ENCODE measurements around the gene ATRN.
"Not testable (repeated sequence)": the region's sequence is repeated elsewhere in the genome, so short reads cannot be mapped to it uniquely, and the experiment has no call there.

The ATRN gene

GRCh38 chr20:3515379-3516170 is 44.8 kb downstream of the ATRN start:
- no peak for DNase-seq (ENCODE audit: low spot score)

- DNase-seq (ENCODE audit: low spot score) = no peak
These were observed 51.3 kb downstream of the ATRN start for GRCh38 chr20:3521852-3522740.

DNA sequence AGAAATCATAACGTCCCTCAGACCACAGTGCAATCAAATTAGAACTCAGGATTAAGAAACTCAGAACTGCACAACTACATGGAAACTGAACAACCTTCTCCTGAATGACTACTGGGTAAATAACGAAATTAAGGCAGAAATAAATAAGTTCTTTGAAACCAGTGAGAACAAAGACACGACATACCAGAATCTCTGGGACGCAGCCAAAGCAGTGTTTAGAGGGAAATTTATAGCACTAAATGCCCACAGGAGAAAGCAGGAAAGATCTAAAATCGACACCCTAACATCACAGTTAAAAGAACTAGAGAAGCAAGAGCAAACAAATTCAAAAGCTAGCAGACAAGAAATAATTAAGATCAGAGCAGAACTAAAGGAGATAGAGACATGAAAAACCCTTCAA is 53.9 kb downstream of the ATRN start:
- not testable (repeated sequence) for DNase-seq (ENCODE audit: low spot score)

- DNase-seq (ENCODE audit: low spot score) = no peak
These were observed 61.3 kb downstream of the ATRN start for GRCh38 chr20:3532089-3532615.

GRCh38 chr20:3537733-3538132 is 66.9 kb downstream of the ATRN start:
- DNase-seq (ENCODE audit: low spot score) = not testable (repeated sequence)

DNA sequence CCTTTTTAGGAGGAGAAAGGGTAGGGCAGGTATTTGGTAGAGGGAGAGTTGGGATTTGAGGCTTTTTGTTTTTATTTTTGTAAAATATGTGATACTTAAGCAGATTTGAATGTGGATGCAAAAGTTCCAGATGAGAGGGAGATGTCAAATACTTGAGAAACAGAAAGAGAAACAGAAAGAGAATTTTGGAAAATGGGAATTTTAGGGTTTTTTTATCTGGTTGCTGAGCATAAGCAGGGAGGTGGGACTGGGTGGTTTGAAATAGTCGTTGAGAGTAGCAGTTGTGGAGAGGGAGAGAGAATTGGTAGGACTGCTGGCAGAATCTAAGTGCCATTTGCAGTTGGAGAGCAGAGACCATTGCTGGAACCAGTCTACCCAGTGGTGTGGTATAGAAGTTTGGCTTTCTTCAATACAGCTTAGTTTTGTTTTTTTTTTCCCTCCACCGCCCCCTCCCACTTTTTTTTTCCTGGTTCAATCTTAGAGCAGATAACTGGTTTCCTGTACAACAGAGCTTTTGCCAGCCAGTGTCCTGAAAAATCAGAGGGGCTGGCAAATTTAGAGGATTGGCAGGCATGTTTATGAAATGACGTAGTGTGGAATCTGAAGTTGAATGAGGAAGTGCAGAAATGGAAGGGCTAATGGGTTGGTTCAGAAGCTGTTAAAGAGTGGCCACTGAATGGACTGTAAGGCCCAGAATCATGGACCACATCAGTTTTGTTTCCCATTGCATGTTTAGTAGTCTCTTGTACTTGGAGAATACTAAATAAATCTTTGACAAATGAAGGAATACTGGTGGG is 68.7 kb downstream of the ATRN start:
- DNase-seq (ENCODE audit: low spot score) = no peak

GRCh38 chr20:3541887-3542721 is 71.3 kb downstream of the ATRN start:
- no peak for DNase-seq (ENCODE audit: low spot score)

GRCh38 chr20:3543901-3544507 is 73.2 kb downstream of the ATRN start:
- no peak for DNase-seq (ENCODE audit: low spot score)

DNA sequence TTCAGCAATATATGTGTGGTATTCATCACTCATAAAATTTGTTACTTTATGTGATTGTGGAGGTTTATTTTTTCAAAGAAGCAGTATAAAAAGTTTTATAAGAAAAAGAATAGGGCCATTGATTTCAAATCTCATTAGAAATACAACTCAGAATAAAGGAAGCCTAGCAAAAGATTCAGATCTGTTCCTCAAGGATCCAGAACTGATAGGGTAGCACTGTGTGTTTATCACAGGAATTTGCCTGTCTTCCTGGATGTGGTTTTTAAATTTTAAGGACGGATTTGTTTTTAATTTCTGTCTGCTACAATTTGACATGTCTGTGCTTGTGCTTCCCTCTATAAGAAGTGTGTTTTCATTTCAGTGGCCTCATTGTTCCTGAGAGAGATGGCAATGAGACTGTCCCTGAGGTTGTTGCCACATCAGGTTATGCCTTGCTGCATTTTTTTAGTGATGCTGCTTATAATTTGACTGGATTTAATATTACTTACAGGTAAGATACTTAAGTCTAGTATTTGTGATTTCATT is 74.6 kb downstream of the ATRN start:
- DNase-seq (ENCODE audit: low spot score) = no peak

DNA sequence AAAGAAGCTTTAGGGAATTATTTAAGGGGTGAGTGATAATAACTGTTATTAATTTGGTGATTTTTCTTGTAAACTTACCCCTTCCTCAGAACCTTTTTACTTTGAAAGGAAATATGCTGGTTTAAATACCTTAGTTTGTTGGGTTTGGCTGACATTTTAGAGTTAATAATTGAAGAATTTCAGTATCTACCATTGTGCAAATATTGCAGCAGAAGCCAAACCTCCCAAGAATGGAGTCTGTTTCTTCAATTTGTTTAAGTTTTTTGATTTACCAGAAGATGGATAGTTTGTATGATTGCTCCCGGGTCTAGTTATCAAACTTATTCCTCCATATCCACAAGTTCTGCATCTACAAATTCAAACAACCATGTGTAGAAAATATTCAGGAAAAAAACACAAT is 77.1 kb downstream of the ATRN start:
- DNase-seq (ENCODE audit: low spot score) = no peak

DNA sequence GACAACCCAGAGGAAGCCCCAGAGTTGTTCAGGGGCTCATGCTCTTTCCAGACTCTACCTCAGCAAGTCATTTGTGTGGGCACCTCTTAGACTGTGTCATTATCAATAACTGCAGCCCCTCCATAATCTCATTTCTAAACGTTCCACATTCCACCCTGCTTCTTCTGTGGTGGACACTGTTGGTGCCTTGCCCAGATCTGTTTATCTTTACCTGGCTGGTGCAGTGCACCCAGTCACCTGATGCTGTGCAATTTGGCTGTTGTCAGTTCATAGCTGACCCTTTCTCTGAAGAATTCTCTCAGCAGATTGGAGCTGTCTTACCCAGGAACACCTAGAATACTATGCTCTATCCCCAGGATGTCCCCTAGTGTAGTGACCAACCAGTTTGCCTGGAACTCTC is 80.0 kb downstream of the ATRN start:
- no peak for DNase-seq (ENCODE audit: low spot score)

DNA sequence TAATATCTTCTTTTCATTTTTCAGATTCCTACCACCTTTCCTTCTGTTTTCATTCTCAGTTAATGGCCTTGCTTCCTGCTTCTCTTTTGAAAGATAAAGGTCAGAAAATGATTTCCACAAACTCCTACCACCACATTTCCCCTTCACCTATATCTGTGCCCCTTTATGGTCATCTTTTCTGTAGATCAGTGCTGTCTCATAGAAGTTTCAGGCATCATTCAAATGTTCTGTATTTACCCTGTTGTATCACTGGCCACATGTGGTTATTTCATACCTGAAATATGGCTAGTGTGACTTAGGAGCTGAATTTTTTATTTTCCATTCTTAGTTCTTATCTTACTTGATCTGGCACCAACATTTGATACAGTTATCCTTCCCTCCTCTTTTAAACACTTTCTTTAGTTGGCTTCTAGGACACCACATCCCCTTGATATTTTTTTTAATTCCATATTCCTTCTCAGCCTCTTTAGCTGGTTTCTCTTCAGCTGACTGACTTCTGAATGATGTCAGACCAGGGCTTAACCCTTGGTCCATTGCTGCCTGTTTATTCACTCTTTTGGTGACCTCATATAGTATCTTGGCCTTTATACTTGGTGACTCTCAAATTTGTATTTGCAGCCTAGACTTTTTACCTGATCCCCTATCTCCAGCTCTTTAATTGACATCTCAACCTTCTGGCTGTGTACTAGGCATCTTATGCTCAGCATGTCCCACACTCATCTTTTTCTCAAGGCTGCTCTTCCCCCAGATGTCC is 81.0 kb downstream of the ATRN start:
- DNase-seq (ENCODE audit: low spot score) = no peak

DNA sequence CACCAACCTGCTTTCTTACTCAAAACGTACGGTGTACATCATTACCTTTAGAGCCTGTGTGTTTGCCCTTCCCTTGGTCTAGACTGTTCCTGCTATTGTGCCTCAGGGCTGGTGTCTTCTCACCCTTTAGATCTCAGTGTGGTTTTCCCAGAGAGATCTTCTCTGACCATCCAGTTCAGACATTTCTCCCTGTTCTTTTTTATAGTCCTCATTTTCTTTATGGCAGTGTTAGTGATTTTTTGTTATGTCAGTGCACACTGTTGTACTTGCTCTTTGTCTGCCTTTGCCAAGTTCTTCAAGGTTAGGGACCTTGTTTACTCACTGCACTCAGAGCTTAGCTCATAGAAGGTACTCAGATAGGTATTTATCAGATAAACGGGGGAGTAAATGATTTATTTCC is 82.8 kb downstream of the ATRN start:
- no peak for DNase-seq (ENCODE audit: low spot score)

DNA sequence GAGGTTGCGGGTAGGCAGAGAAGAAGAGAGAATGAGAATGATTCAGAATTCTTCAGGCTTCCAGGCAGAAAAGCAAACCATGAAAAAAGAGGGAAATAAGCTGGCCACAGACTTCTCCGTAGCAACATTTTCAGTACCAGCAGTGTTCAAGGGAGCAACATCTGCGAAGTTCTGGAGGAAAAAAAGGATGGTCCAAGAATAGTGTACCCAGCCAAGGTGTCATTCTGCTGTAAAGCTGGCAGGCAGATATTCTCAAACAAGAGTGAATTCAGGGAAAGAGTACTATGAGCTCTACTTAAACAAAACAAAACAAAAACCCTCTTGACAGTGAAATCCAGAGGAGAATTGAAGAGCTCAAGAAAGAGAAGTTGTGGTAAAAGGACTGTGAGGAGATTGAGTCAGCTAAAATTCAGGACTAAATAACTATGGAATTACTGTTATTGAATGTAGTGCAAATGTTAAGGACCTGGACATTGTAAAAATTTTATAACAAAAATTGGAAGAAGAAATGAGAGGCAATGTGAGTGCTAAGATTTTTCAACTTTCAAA is 86.5 kb downstream of the ATRN start:
- DNase-seq (ENCODE audit: low spot score) = no peak

DNA sequence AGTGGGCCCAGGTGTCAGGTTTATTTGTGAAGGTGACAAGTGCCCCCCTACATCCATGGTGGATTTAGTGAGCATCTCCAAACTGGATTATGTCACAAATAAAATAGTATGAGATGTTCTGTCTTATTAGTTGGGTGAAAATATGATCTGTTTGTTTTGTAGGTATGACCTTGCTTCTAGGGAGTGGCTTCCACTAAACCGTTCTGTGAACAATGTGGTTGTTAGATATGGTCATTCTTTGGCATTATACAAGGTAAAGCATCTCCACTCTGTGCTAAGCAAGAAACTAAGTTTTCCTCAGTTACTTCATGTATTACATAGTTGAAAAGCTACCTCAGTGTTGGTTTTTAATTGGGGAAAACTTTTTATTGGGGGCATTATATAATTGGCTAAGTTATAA is 88.4 kb downstream of the ATRN start:
- DNase-seq (ENCODE audit: low spot score) = no peak

DNA sequence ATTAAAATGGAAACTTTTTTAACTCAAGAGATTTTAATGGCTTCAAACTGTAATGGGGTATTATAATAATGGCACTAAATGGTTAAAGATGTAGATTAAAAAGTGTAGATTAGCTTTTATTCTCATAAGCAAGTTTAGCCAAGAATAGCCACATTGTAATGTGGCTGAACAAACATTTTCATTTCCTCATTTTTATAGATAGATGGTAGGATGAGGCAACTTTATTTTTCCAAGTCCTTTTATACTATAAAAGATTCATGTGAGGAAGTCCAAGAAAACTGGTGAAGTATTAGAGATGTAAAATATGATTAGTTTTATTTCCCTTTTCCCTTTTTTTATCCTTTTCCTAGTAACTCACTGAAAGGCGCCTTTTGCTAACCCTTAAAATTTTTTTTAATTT is 88.8 kb downstream of the ATRN start:
- no peak for DNase-seq (ENCODE audit: low spot score)

DNA sequence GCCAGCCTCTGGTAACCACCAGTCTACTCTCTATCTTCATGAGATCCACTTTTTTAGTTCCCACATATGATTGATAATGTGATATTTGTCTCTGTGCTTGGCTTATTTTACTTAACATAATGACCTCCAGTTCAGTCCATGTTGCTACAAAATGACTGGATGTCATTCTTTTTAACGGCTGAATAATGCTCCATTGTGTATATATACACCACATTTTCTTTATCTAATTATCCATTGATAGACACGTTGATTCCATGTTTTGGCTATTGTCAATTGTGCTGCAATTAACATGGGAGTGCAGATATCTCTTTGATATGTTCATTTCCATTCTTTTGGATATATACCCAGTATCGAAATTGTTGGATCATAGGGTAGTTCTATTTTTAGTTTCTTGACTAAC is 89.3 kb downstream of the ATRN start:
- DNase-seq (ENCODE audit: low spot score) = no peak

DNA sequence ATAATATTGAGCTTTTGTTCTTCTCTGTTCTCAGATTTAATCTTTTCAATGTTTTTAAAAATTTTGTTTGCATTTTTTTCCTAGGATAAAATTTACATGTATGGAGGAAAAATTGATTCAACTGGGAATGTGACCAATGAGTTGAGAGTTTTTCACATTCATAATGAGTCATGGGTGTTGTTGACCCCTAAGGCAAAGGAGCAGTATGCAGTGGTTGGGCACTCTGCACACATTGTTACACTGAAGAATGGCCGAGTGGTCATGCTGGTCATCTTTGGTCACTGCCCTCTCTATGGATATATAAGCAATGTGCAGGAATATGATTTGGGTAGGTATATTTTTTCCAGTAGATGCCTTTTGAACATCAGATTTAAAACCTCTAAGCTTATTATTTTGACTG is 89.8 kb downstream of the ATRN start:
- no peak for DNase-seq (ENCODE audit: low spot score)

DNA sequence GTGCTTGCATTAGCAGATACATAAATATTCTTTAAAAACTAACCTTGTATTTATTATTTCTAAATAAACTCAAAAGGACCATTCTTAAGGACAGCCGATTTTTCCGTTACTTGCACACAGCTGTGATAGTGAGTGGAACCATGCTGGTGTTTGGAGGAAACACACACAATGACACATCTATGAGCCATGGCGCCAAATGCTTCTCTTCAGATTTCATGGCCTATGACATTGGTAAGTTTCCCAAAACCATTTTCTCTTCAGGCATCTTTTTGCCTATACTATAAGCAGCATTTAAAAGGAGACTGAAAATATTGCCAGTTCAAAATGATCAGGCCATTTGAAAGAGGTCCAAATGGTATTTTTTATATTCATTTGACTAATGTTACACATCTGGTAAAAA is 92.3 kb downstream of the ATRN start:
- no peak for DNase-seq (ENCODE audit: low spot score)
